NCI-H1105 treated with DMSO at 0.1 percent for 48 hours (cell line): ENCODE measurements around the gene PLD1.

Source experiments
- DNase-seq: peaks from one replicate; lab custom pipeline; 2025; lab: John Stamatoyannopoulos, UW

PLD1 gene

GRCh38 chr3:171836855-171837254 lies 26.6 kb upstream of the PLD1 start:
- DNase-seq = no peak

- DNase-seq = no peak
Observed at GRCh38 chr3:171835613-171836012, 25.3 kb upstream of the PLD1 start.

GRCh38 chr3:171835116-171835515 lies 24.8 kb upstream of the PLD1 start:
- DNase-seq = no peak

- DNase-seq = no peak
Observed at GRCh38 chr3:171834461-171834801, 24.1 kb upstream of the PLD1 start.

- peak; percentile 52 for DNase-seq
Observed at GRCh38 chr3:171833789-171834460, 23.6 kb upstream of the PLD1 start.

- no peak for DNase-seq
Observed at GRCh38 chr3:171832989-171833388, 22.7 kb upstream of the PLD1 start.

- no peak for DNase-seq
Observed at GRCh38 chr3:171831936-171832335, 21.7 kb upstream of the PLD1 start.

- DNase-seq = no peak
Observed at GRCh38 chr3:171830518-171830875, 20.2 kb upstream of the PLD1 start.

- DNase-seq = peak; percentile 33
Observed at GRCh38 chr3:171829841-171830517, 19.7 kb upstream of the PLD1 start.

GRCh38 chr3:171828902-171829770 lies 18.9 kb upstream of the PLD1 start:
- no peak for DNase-seq

- DNase-seq = no peak
Observed at GRCh38 chr3:171827836-171828458, 17.7 kb upstream of the PLD1 start.

GRCh38 chr3:171827385-171827784 lies 17.1 kb upstream of the PLD1 start:
- no peak for DNase-seq

GRCh38 chr3:171825222-171825828 lies 15.0 kb upstream of the PLD1 start:
- DNase-seq = no peak

- no peak for DNase-seq
Observed at GRCh38 chr3:171824824-171825221, 14.5 kb upstream of the PLD1 start.

GRCh38 chr3:171824116-171824515 lies 13.8 kb upstream of the PLD1 start:
- no peak for DNase-seq

- DNase-seq = no peak
Observed at GRCh38 chr3:171822431-171823106, 12.3 kb upstream of the PLD1 start.

GRCh38 chr3:171821778-171822358 lies 11.6 kb upstream of the PLD1 start:
- no peak for DNase-seq

GRCh38 chr3:171821044-171821443 lies 10.8 kb upstream of the PLD1 start:
- DNase-seq = no peak

GRCh38 chr3:171817074-171817800 lies 7.0 kb upstream of the PLD1 start:
- DNase-seq = no peak

GRCh38 chr3:171815973-171816595 lies 5.8 kb upstream of the PLD1 start:
- DNase-seq = no peak
